Raji (cell line): ENCODE results near the gene ERFL.

Experiments used
- POLR2A ChIP-seq: IDR thresholded peaks from 2 replicates; pipeline ENCODE4 v1.6.1; 2011; ENCODE audit warnings: low read depth, low read length, control low read depth; ENCODE audit not compliant: insufficient read depth

Gene ERFL

DNA sequence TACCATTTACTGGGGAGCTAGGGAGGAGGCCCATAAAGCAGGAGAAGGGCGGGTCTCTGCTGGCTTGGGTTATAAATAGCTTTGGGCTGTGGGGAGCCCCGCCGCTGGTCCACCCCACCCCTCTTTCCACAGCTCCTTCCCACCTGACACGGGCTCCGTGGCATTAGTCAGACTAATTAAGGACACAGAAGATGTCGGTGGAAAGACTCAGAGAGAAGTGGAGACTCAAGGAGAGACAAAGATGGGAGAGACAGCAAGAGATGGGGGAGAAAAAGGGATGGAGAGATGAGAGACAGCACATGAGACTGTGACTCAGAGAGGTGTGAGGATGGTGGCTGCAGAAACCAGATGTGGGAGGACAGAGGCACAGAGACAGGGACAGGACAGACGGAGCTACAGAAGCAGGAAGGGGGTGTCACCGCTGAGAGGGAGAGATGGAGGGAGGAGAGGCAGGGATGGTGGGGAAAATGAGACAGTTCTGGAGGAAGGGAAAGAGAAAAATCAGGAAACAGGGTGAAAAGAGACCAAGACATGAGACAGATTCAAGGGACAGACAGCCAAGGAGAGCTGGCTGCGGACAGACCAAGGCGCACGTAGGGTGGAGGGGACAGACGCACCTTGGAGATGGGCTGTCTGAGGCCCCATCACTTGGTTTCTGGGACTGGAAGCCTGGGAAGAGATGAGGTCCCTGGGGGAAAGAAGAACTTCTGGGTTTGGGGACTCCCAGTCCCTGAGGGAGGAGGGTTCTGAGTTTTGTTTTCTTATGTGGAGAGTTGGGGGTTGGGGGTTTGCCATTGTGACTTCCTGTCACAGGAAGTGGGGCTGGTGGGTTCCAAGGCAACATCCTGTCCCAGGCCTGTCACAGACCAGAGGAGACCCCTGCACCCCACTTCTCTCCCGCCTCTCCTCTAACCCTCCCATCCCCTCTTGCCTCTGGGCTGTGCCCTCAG is 41.2 kb downstream of the ERFL start:
- TF ChIP-seq POLR2A, result peak; percentile 36; the same call in 1 of the 2 replicates

DNA sequence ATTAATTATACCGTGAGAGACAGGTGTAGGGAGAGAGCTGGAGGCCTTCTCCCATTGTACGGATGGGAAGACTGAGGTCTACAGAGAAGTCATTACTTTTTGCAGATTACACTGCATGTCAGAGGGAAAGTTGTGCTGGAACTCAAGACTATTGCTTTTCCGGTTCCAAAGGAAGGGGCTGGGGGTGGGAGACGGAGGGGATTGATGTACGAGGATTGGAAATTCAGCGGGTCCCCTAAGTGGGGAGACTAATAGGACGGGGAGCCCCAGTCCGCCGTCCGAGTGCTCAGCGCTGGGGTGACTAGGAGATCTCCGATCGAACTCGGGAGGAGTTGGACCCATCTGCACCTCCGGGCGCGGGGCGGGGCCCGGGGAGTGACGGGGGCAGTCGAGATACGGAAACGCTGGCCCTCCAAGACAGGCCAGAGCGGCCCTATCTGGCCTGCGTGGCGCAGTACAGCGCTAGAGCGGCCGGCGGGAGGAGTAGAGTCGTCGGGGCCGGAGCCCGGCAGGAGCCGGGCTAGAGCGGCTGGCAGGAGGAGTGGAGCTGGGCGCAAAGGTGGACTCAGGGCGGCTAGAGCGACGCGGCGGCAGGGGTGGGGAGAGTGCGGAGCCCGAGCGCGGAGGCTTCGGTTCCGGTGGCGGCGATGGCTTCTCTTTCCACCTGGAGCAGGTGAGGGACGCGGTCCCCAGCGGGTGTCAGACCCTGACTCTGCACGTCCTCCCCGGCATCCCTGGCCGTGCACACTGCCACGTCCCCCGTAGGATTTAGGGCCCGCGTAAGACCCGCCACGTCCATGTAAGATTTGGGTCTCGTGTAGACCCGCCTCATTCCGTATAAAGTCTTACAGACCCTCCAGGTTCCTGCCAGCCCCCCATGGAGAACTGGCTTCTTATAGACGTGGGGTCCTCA is 44.2 kb downstream of the ERFL start:
- TF ChIP-seq POLR2A, result peak; percentile 93

DNA sequence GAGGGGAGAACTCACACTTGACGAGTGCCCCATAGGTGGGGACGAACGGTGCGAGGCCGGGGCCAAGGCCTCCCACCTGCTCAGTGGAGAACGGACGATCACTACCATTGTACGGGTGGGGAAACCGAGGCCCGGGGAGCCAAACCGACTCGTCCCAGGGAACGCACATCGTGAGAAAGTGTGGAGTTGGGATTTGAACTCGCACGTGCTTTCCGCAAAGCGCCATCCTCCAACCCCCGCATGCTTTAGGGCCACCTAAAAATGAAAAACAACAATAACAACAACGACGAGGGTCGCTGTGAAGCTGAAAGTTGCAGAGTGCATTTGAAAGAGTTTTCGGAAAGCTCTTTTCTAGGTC is 44.8 kb downstream of the ERFL start:
- TF ChIP-seq POLR2A, result no peak

DNA sequence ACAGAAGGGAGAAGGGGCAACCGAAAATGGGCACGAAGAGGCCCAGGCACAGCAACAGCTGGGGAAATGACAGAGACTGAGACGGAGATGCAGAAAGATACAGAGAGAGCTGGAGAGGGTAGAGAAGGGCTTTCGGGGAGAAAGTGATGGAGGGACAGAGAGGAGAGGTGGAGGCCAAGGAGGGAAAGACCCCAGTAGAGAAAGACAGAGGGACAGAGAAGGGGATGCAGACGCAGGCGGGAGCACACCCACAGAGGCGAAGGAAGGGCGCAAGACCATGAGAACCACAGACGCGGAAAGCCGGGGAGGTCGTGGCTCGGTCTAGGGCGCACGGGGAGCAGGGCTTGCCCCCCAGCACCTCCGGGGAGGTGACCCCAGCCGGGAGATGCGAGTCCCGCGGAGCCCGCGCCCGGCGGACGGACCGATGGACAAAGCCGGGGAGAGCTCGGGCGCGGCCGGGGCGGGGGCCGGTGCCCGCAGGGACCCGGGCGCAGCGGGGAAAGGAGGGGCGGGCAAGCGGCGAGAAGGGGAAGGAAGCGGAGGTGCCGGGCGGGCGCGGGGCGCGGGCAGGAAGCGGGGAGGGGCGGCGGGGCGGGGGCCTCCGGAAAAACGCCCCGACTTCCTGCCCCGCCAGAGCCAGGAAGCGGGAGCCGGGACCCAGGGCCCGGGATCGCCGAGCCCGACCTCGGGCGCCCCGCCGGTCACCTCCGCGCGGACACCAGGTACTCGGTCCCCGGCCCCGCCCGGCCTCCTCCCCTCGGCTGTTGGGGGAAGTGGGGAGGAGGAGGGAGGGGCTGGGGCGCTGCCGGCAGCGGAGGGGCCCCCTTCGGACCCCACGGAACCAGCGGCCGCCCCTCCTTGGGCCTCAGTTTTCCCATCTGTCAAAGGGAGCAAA is 45.4 kb downstream of the ERFL start, which contains the start of gene ARHGEF1:
ARHGEF1 (plus strand) TSS at position 617 of the 895 bp plus-strand sequence. CDS start 4,899 bp downstream, outside the sequence.
- peak; percentile 80 for TF ChIP-seq POLR2A

DNA sequence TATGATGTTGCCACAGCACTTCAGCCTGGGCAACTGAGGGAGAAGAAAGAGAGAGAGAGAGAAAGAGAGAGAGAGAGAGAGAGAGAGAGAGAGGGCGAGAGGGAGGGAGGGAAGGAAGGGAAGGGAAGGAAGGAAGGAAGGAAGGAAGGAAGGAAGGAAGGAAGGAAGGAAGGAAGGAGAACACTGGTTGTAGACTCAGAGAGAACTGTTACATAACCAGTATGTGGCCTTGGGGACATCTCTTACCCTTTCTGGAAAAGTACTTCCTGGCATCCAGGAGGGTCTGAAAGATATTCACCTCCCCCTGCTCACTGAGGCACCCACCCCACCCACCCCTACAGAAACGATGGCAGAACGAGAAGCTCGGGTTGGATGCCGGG is 47.9 kb downstream of the ERFL start:
- TF ChIP-seq POLR2A, result no peak

DNA sequence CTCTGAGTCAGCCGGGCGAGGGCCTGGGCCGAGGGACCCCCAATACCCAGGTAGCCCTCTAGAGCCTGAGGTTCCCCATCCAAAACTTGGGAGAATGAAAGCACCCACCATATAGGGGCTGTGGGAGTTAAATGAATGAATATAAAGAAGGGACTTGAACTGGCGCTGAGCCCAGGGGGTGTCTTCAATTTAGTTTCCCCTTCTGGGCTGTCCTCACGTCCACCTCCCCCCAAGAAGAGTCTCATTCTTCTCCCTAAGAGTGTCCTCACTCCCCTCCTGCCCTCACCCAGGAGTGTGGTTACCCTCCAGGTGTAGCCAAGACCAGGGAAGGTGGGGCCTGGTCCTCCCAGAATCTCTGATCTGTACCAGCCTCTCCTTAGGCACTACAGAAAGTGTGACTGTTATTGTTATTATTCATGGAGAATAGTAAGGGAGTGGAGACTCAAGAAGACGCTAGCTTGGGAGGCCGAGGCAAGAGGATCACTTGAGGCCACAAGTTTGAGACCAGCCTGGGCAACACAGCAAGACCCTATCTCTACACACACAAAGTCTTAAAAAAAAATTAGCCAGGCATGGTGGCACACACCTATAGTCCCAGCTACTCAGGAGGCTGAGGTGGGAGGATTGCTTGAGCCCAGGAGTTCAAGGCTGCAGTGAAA is 48.5 kb downstream of the ERFL start:
- TF ChIP-seq POLR2A, result no peak

DNA sequence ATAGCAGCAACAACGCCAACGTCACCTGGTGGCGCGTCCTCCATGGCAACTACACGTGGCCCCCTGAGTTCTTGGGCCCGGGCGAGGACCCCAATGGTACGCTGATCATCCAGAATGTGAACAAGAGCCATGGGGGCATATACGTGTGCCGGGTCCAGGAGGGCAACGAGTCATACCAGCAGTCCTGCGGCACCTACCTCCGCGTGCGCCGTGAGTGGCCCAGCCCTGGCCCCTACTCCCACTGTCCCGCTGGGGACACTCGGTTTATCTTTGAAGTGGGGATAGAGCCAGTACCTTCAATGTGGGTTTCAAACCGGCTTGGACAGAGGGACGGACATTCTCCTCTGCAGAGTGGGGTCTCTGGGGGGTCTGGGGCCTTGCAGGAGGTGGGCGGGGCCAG is 49.2 kb downstream of the ERFL start:
- no peak for TF ChIP-seq POLR2A

DNA sequence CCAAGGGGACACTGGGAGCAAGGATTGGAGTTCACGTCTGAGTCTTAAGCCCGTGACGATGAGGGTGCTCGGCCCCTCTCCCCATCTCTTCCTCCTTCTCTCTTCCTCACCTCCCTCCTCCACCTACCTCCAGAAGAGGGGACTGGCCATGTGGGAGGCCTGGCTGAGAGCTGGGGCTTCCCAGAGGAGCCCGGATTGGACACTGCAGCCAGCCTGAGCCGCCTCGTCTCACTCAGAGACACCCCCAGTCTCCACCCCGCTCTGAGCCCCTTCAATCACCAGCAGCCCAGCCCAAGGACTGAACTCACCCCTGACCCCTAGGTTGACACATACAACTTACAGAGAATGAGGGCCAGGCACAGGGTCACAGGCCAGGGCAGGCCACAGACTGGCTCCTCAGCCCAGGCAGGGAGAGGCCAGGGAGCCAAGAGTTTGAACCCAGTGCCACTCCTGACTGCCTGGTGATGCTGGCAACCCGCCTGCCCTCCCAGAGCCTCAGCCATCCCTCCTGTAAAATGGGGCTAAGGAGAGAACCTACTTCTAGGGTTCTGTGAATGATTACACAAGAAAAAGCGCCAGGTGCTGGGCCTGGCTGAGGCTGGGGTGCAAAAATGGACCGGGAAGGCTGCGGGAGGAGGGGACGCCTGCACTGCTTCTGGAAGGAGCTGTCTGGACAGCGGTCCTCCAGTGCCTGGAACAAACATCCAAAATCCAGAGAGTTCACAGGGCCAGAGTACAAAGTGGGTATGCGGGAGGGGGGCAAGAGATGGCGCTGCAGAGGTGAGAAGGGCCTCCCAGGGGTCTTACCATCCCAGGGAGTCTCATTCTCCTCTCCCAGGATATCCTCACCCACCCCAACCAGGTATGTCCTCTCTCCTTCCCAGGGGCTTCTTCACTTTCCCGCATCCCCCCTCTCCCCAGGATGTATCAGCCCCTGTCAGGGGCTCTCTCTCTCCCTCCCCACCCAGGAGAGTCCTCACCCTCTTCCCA is 50.0 kb downstream of the ERFL start:
- TF ChIP-seq POLR2A, result no peak

DNA sequence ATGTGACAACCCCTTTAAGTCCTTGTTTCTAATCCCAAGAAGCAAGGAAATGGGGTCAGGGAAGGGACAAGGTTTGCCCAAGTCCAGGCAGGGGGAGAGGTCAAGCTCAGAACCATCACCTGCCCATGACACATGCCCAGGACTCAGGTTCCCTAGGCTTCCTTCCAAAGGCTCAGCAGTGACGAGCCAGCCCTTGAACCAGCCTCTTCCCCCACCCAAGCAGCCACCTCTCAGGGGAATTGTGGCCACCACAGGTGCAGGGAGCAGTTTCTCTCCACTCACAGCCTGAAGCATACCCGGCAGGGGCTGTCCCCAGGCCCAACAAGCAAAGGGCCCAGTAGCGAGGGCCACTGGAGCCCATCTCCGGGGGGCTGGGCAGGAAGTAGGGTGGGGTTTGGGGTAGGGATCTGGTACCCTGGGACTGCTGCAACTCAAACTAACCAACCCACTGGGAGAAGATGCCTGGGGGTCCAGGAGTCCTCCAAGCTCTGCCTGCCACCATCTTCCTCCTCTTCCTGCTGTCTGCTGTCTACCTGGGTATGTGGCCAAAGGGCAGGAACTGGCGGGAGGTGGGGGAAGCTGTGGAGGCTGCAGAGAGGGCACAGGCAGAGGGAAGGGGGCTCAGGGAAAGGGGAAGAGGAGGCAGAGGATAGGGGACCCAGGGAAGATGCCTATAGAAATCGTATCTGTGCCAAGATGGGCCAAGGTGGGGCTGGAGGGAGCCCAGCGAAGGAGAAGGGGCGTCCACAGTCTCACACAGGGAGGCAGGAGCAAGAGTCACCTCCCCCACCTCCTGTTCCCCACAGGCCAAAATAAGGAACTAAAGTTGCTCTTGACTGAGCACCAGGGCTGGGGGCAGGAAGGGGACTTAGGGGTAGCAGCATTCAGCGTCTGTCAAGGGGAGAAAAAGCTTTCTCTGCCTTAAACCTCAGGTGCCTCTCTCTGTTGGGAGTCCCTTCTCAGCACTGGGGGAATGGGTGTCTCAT is 51.1 kb downstream of the ERFL start, which contains the start of gene CD79A:
CD79A (plus strand) TSS at position 433 of the 986 bp plus-strand sequence; CDS start at position 459, 26 bp downstream.
- peak; percentile 93 for TF ChIP-seq POLR2A

DNA sequence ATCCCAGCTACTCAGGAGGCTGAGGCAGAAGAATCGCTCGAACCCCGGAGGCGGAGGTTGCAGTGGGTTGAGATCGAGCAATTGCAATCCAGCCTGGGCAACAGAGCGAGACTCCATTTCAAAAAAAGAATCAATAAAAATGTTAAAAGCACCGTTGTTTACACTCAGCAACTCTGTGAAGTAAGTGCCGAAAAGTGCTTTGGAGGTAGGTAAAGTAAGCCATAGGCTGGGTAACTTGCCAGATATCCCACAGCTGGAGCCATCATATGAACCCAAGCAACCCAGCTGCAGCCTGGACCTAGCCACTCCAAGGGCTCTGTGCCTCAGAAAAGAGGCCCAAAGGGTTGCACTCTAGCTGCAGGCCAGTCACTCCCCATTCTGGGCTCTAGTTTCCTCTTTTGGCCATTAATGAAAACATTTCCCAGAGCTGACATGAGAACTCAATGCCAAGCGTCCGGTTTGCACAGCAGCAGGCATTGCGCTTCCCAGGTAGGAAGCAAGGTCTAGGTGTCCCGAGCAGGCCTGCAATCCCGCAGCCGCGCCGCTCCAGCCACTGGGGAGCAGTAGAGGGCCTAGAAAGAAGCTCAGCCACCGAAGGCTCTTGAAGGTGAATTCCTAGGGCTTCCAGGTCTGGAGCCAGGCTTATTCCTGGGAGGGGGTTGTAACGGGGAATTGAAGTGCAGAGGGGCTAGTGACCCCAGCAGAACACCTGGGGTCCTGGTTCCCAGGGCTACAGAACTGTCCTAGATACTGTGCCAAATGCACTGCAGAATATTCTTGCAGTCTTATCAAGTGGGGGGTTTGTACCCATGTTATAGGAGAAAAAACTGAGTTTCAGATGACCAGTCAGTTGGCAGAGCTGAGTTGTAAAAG is 55.2 kb downstream of the ERFL start:
- no peak; the same call in 1 of the 2 replicates for TF ChIP-seq POLR2A

DNA sequence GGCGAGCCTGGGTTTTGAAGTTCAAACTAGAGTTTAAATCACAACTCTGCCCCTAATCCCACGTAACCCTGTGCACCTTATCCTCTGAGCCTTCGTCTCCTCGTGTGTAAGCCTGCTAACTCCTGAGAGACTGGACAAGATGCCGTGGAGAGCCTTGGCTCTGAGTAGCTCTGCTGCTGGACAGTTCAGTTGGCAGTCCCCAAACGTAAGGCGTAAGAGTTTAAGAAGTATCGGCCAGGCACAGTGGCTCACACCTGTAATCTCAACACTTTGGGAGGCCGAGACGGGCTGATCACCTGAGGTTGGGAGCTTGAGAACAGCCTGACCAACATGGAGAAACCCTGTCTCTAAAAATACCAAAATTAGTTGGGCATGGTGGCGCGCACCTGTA is 55.9 kb downstream of the ERFL start:
- no peak for TF ChIP-seq POLR2A
